Measurements from ENCODE around the gene HSDL2.

GRCh38 chr9:112443200-112443599, 63.3 kb downstream of the HSDL2 start:
- TF ChIP-seq CTCF (conservative IDR thresholded peaks at IDR 0.05; ENCODE audit: low read length) (peak; percentile 84), EZH2phosphoT487 (IDR thresholded peaks at IDR 0.05; ENCODE audit: borderline replicate concordance) (no peak)

All from Loucy (cell line).